Liver (tissue), 9 donors: ENCODE results near the gene EXOC6. TPM values are rescaled to one million over a fixed set of nuclear protein-coding genes. Genes with fewer than 3 reads are reported as not detected.
A peak's percentile ranks its signal among the peaks of the same experiment; 100 is the strongest.

Source experiments
- DNase-seq: peaks from one replicate; pipeline ENCODE4 v3.0.0-alpha.2; 2017; ENCODE audit warnings: low spot score
- H3K27ac ChIP-seq, 2 donors: one replicate each; pipeline ENCODE4 v1.7.0; 2013; ENCODE audit warnings: inconsistent platforms in 2 of 2, low read length in 2 of 2, control low read depth in 1 of 2, low read depth in 1 of 2, mild to moderate bottlenecking in 1 of 2
- H3K27me3 ChIP-seq, 4 donors: one replicate each; pipeline versions ENCODE4 v1.6.1 to v1.7.0; 2013; ENCODE audit warnings: low read length in 3 of 4, inconsistent platforms in 1 of 4, mild to moderate bottlenecking in 1 of 4, moderate library complexity in 1 of 4; ENCODE audit not compliant: control insufficient read depth in 4 of 4, insufficient read depth in 4 of 4
- H3K36me3 ChIP-seq, 4 donors: one replicate each; pipeline versions ENCODE4 v1.6.1 to v1.7.0; 2013; ENCODE audit warnings: low read length in 3 of 4, mild to moderate bottlenecking in 3 of 4, low read depth in 1 of 4, moderate library complexity in 1 of 4; ENCODE audit not compliant: control insufficient read depth in 4 of 4, insufficient read depth in 3 of 4
- H3K4me1 ChIP-seq, 4 donors: one replicate each; pipeline versions ENCODE4 v1.6.1 to v1.7.0; 2013; ENCODE audit warnings: low read length in 3 of 4, mild to moderate bottlenecking in 3 of 4, moderate library complexity in 1 of 4; ENCODE audit not compliant: control insufficient read depth in 4 of 4, insufficient read depth in 4 of 4
- H3K4me3 ChIP-seq, 3 donors: one replicate each; pipeline versions ENCODE4 v1.6.1 to v1.7.0; 2013; ENCODE audit warnings: low read length in 3 of 3, control low read depth in 1 of 3, low read depth in 1 of 3, mild to moderate bottlenecking in 1 of 3
- H3K9ac ChIP-seq, 2 donors: one replicate each; pipeline ENCODE4 v1.7.0; 2013; ENCODE audit warnings: low read length in 2 of 2, mild to moderate bottlenecking in 2 of 2, moderate library complexity in 2 of 2, control low read depth in 1 of 2, low read depth in 1 of 2
- H3K9me3 ChIP-seq, 4 donors: one replicate each; pipeline versions ENCODE4 v1.6.1 to v1.7.0; 2013; ENCODE audit warnings: low read length in 3 of 4; ENCODE audit not compliant: control insufficient read depth in 4 of 4
- ATF3 ChIP-seq: IDR thresholded peaks from 2 replicates; pipeline ENCODE4 v1.6.1; 2016; ENCODE audit warnings: antibody characterized with exemption
- EGR1 ChIP-seq, 2 donors: IDR thresholded peaks; 2 replicates each; pipeline ENCODE4 v1.6.1; 2016 to 2018; ENCODE audit warnings: antibody characterized with exemption in 2 of 2, low read depth in 2 of 2
- FOXA1 ChIP-seq: IDR thresholded peaks from 2 replicates; pipeline ENCODE4 v1.6.1; 2016; ENCODE audit warnings: antibody characterized with exemption
- FOXA2 ChIP-seq: IDR thresholded peaks from 2 replicates; pipeline ENCODE4 v1.6.1; 2016; ENCODE audit warnings: antibody characterized with exemption
- GABPA ChIP-seq, 2 donors: IDR thresholded peaks in 1 of 2; conservative IDR thresholded peaks in 1 of 2; 2 replicates each; pipeline ENCODE4 v1.6.1; 2016; ENCODE audit warnings: antibody characterized with exemption in 2 of 2, mild to moderate bottlenecking in 1 of 2, moderate library complexity in 1 of 2
- HNF4A ChIP-seq, 2 donors: conservative IDR thresholded peaks; 2 replicates each; pipeline ENCODE4 v1.6.1; 2016; ENCODE audit warnings: antibody characterized with exemption in 2 of 2, mild to moderate bottlenecking in 2 of 2
- HNF4G ChIP-seq: IDR thresholded peaks from 2 replicates; pipeline ENCODE4 v1.6.1; 2016; ENCODE audit warnings: antibody characterized with exemption
- JUND ChIP-seq, 2 donors: IDR thresholded peaks; 2 replicates each; pipeline ENCODE4 v1.6.1; 2016; ENCODE audit warnings: antibody characterized with exemption in 2 of 2
- NR2F2 ChIP-seq: IDR thresholded peaks from 2 replicates; pipeline ENCODE4 v1.6.1; 2016; ENCODE audit warnings: antibody characterized with exemption
- RAD21 ChIP-seq, 2 donors: IDR thresholded peaks; 2 replicates each; pipeline ENCODE4 v1.6.1; 2016; ENCODE audit warnings: antibody characterized with exemption in 2 of 2, mild to moderate bottlenecking in 2 of 2
- REST ChIP-seq: IDR thresholded peaks from 2 replicates; pipeline ENCODE4 v1.6.1; 2016; ENCODE audit warnings: antibody characterized with exemption, mild to moderate bottlenecking
- RXRA ChIP-seq, 2 donors: IDR thresholded peaks; 2 replicates each; pipeline ENCODE4 v1.6.1; 2017 to 2018; ENCODE audit warnings: antibody characterized with exemption in 2 of 2, mild to moderate bottlenecking in 1 of 2
- SP1 ChIP-seq: IDR thresholded peaks from 2 replicates; pipeline ENCODE4 v1.6.1; 2018; ENCODE audit warnings: antibody characterized with exemption, mild to moderate bottlenecking
- TAF1 ChIP-seq: conservative IDR thresholded peaks from 2 replicates; pipeline ENCODE4 v1.6.1; 2016; ENCODE audit warnings: antibody characterized with exemption, mild to moderate bottlenecking
- YY1 ChIP-seq: IDR thresholded peaks from 2 replicates; pipeline ENCODE4 v1.6.1; 2016; ENCODE audit warnings: antibody characterized with exemption, mild to moderate bottlenecking
- ZBTB33 ChIP-seq: IDR thresholded peaks from 2 replicates; pipeline ENCODE4 v1.6.1; 2016; ENCODE audit warnings: antibody characterized with exemption
- WGBS: extraction: QIAGEN DNeasy Blood & Tissue Kit; methylation state at CpG from one replicate; pipeline ENCODE4 v1.1.7; 2013; 5-methylcytosine and 5-hydroxymethylcytosine counted together
- polyA plus RNA-seq, 2 donors: library from polyadenylated mRNA; stranded (reverse) in 1 of 2; unstranded in 1 of 2; fragments of 200-250 nt in 1 of 2; fragments of >200 nt in 1 of 2; fragmentation: Nextera tagmentation in 1 of 2; extraction: Ambion mirVana in 1 of 2; gene quantifications; one replicate each; pipeline versions ENCODE4 v1.2.1 to v1.2.3, GENCODE V29; 2013 to 2015
- total RNA-seq, 2 donors: library from RNA; depleted of rRNA; stranded (reverse); fragments of >200 nt; gene quantifications; one replicate each; pipeline ENCODE4 v1.2.3, GENCODE V29; 2014
- TF ChIP-seq, protein P1 (sequence below): IDR thresholded peaks from 2 replicates; pipeline ENCODE4 v1.6.1; 2016; ENCODE audit warnings: antibody characterized with exemption
- TF ChIP-seq, protein P2 (sequence below): fragments of 150-350 bp; IDR thresholded peaks from 2 replicates; pipeline ENCODE4 v1.5.1; 2017; ENCODE audit warnings: improper control_type of control experiment, low read depth, low read length; ENCODE audit not compliant: missing input control
- donor health status: healthy.
- donor health status: healthy.
- donor health status: healthy.
- donor health status: healthy.
- donor health status: healthy.

Gene EXOC6
- total and polyA plus RNA-seq, 4 donors: 6.5 to 35.4 (median 8.4) TPM

DNA sequence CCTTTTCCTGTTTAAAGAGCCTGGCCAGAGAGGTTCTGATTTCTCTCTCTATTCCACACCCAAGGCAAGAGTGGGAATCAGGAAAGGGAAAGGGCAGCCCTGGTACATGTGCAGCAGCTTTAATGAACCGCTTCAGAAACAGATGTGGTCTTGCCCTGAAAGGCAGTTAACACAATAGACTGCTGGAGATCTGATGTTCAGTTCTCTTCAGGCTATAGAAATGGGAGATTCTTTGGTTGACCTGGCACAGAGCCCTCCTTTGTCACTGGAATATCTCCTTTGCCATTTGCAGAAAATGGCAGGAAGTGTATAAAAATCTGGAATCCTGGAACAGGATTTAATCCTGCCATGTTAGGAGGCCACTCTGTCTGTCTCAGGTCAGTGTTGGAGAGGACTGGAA lies 36.3 kb upstream of the EXOC6 start:
- Histone ChIP-seq H3K4me3 (no peak overlapping the region), H3K9me3 (no peaks in the 10 kb centered on the region), H3K36me3 (no peaks in the 10 kb centered on the region), H3K27me3 (no peaks in the 10 kb centered on the region), H3K27ac (no peak overlapping the region), H3K9ac (no peak overlapping the region), H3K4me1 (no peaks in the 10 kb centered on the region)
- WGBS: 85% methylated on average over 1 of the region's 1 CpG
- no peak for DNase-seq
- TF ChIP-seq TAF1: no peak
- TF ChIP-seq NR2F2: peak; percentile 34

DNA sequence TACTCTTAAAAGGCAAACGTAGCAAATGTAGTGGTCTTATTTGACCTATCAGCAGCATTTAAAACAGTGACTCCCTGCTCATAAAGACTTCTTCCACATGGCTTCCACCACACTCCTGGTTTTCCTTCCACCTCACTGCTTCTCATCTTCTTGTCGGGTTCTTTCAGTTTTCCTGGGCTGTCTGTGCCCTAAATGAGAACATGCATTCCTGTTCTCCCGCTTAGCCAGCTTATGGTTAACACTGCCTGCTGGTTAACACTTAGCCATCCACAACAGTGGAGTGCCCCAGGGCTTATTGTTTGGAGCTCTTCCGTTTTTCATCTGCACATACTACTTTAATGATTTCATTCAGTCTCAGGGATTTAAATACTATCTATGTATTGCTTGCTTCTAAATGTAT lies 34.3 kb upstream of the EXOC6 start:
- no peak for DNase-seq
- 91% methylated on average over 4 of the region's 4 CpGs for WGBS
- Histone ChIP-seq H3K27me3 (no peaks in the 10 kb centered on the region), H3K9me3 (no peaks in the 10 kb centered on the region), H3K36me3 (no peaks in the 10 kb centered on the region), H3K27ac (no peak overlapping the region), H3K4me1 (no peaks in the 10 kb centered on the region), H3K9ac (no peak overlapping the region), H3K4me3 (no peak overlapping the region)
- TF ChIP-seq JUND (IDR thresholded peaks at IDR 0.05) (no peak), FOXA1 (no peak), NR2F2 (no peak), REST (no peak), TAF1 (no peak), RXRA (IDR thresholded peaks at IDR 0.05) (no peak), ATF3 (no peak), ZBTB33 (no peak), EGR1 (IDR thresholded peaks at IDR 0.05; ENCODE audit: low read depth in 2 of 2) (no peak), GABPA (IDR thresholded peaks at IDR 0.05 in 1 of 2, conservative IDR thresholded peaks at IDR 0.05 in 1 of 2) (no peak), SP1 (no peak), FOXA2 (no peak), HNF4A (conservative IDR thresholded peaks at IDR 0.05) (no peak), RAD21 (IDR thresholded peaks at IDR 0.05) (no peak), YY1 (no peak), HNF4G (no peak)
- TF ChIP-seq, protein P1, sequence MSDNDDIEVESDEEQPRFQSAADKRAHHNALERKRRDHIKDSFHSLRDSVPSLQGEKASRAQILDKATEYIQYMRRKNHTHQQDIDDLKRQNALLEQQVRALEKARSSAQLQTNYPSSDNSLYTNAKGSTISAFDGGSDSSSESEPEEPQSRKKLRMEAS: no peak
- TF ChIP-seq, protein P2, sequence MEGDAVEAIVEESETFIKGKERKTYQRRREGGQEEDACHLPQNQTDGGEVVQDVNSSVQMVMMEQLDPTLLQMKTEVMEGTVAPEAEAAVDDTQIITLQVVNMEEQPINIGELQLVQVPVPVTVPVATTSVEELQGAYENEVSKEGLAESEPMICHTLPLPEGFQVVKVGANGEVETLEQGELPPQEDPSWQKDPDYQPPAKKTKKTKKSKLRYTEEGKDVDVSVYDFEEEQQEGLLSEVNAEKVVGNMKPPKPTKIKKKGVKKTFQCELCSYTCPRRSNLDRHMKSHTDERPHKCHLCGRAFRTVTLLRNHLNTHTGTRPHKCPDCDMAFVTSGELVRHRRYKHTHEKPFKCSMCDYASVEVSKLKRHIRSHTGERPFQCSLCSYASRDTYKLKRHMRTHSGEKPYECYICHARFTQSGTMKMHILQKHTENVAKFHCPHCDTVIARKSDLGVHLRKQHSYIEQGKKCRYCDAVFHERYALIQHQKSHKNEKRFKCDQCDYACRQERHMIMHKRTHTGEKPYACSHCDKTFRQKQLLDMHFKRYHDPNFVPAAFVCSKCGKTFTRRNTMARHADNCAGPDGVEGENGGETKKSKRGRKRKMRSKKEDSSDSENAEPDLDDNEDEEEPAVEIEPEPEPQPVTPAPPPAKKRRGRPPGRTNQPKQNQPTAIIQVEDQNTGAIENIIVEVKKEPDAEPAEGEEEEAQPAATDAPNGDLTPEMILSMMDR: no peak
